HG03097 (cell line): ENCODE measurements around the gene FUS.

Experiments used
- ATAC-seq: cut with Tn5 transposase; IDR thresholded peaks from one replicate; pipeline ENCODE4 v1.9.1; 2021; ENCODE audit not compliant: unreplicated experiment, low FRiP score

Gene FUS

GRCh38 chr16:31225193-31225592 is 45.3 kb downstream of the FUS start:
- no peak for ATAC-seq

- no peak for ATAC-seq
These were observed 48.3 kb downstream of the FUS start for GRCh38 chr16:31228206-31228605.

- ATAC-seq: no peak
These were observed 49.6 kb downstream of the FUS start for GRCh38 chr16:31229501-31229900.

GRCh38 chr16:31238041-31238440 is 58.1 kb downstream of the FUS start:
- no peak for ATAC-seq
